Spinal cord (tissue), 10 donors: Measurements from ENCODE around the gene UPP2. TPM values are rescaled to one million over a fixed set of nuclear protein-coding genes. Genes with fewer than 3 reads are reported as not detected.

Source experiments
- DNase-seq, 6 donors: peaks; one replicate each; pipeline versions ENCODE4 v3.0.0 to v3.0.0-alpha.2; 2013 to 2015; ENCODE audit warnings: low spot score in 6 of 6, low read depth in 4 of 6
- H3K27ac ChIP-seq: one replicate; pipeline ENCODE4 v1.5.1; 2013; ENCODE audit warnings: low read depth, low read length, control low read depth
- H3K27me3 ChIP-seq: one replicate; pipeline ENCODE4 v1.6.1; 2013; ENCODE audit warnings: low read length; ENCODE audit not compliant: control insufficient read depth, insufficient read depth
- H3K36me3 ChIP-seq: one replicate; pipeline ENCODE4 v1.6.1; 2013; ENCODE audit warnings: low read length; ENCODE audit not compliant: control insufficient read depth, insufficient read depth
- H3K4me1 ChIP-seq: one replicate; pipeline ENCODE4 v1.6.1; 2013; ENCODE audit warnings: low read length; ENCODE audit not compliant: control insufficient read depth, insufficient read depth
- H3K4me3 ChIP-seq: one replicate; pipeline ENCODE4 v1.5.1; 2013; ENCODE audit warnings: low read depth, low read length, control low read depth
- H3K9me3 ChIP-seq: one replicate; pipeline ENCODE4 v1.6.1; 2013; ENCODE audit warnings: low read length; ENCODE audit not compliant: control insufficient read depth, insufficient read depth
- WGBS: methylation state at CpG from one replicate; pipeline ENCODE4 v1.1.5; 2013; ENCODE audit warnings: missing lambda C conversion rate; ENCODE audit not compliant: insufficient coverage; 5-methylcytosine and 5-hydroxymethylcytosine counted together
- long read RNA-seq, 4 donors: transcript quantifications; one replicate each; lab custom pipeline, GENCODE V29; 2026
- polyA plus RNA-seq, 2 donors: library from polyadenylated mRNA; unstranded; fragments of 120-200 nt; gene quantifications; one replicate each; pipeline ENCODE4 v1.2.1, GENCODE V29; 2013; ENCODE audit not compliant: insufficient read length in 2 of 2
- total RNA-seq, 2 donors: library from RNA; depleted of rRNA in 1 of 2; stranded (reverse); fragments of 120-200 nt in 1 of 2; fragments of >200 nt in 1 of 2; gene quantifications; one replicate each; pipeline versions ENCODE4 v1.2.3 to v1.2.4, GENCODE V29; 2013 to 2014
- donor health status: healthy.

The UPP2 gene
- 1 to 10 TPM in 1 of 2 donors, under 1 TPM in 1; 0.55 to 1.4 TPM for total RNA-seq
- 1 to 10 TPM; 1.2 to 1.5 TPM for polyA plus RNA-seq
- long read RNA-seq, donor 1: 0 reads
- long read RNA-seq, donor 2: 0 reads
- long read RNA-seq, donor 3: 0 reads
- long read RNA-seq, donor 4: 0 reads

GRCh38 chr2:158101384-158101926 is at the start of gene UPP2:
Gene UPP2 (plus strand): TSS chr2:158101876. CDS start chr2:158102064, 188 bp downstream.
- Histone ChIP-seq H3K36me3 (no peaks in the 10 kb centered on the region), H3K4me3 (no peak within 1 kb of the TSS), H3K4me1 (no peaks in the 10 kb centered on the region), H3K9me3 (no peaks in the 10 kb centered on the region), H3K27ac (no peak within 1 kb of the TSS), H3K27me3 (no peaks in the 10 kb centered on the region)
- no peak for DNase-seq
- 100% methylated on average over 2 of the region's 3 CpGs for WGBS

DNA sequence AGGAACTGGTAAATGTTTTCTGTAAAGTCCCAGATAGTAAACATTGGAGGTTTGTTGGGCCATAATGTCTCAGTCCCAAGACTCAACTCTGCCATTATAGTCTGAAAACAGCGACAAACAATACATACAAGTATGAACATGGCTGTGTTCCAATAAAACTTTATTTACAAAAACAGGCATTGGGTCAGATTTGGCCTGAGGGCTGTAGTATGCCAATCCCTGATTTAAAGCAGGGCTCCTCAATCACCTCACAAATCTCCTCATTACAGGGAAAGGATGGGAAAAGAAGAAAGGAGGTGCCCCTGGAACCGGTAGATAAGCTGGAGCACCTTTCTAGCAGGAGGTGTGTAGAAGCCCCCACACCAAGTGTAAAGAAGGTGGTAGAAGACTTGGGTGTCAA is 48.9 kb upstream of the UPP2 start:
- Histone ChIP-seq H3K27ac (no peak overlapping the region), H3K36me3 (no peaks in the 10 kb centered on the region), H3K27me3 (no peaks in the 10 kb centered on the region), H3K4me3 (no peak overlapping the region), H3K4me1 (no peaks in the 10 kb centered on the region), H3K9me3 (no peaks in the 10 kb centered on the region)
- WGBS: no CpG with 5 or more reads among the region's 2 CpGs
- no peak for DNase-seq

DNA sequence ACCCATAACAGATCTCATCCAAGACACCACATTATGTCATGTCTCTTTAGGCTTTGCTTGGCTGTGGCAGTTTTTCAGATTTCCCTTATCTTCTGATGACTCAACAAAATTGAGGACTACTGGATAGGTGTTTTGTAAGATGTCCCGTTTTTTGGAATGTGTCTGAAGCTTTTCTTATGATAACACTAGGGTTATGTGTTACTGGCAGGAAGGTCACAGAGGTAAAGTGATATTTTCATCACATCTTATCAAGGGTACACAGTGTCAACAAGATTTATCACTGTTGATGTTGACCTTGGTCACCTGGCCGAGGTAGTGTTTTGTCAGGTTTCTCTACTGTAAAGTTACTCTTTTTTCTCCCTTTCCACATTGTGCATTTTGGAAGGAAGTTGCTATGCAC is 44.8 kb upstream of the UPP2 start:
- no peak for DNase-seq
- Histone ChIP-seq H3K36me3 (no peaks in the 10 kb centered on the region), H3K27ac (no peak overlapping the region), H3K9me3 (no peaks in the 10 kb centered on the region), H3K4me1 (no peaks in the 10 kb centered on the region), H3K27me3 (no peaks in the 10 kb centered on the region), H3K4me3 (no peak overlapping the region)
- no CpG with 5 or more reads among the region's 2 CpGs for WGBS

- Histone ChIP-seq H3K9me3 (no peaks in the 10 kb centered on the region), H3K4me1 (no peaks in the 10 kb centered on the region), H3K27ac (no peak overlapping the region), H3K27me3 (no peaks in the 10 kb centered on the region), H3K36me3 (no peaks in the 10 kb centered on the region), H3K4me3 (no peak overlapping the region)
- no peak for DNase-seq
- 94% methylated on average over 2 of the region's 2 CpGs for WGBS
Measured at GRCh38 chr2:158060160-158060834, 41.4 kb upstream of the UPP2 start.

GRCh38 chr2:158060835-158061435 is 40.7 kb upstream of the UPP2 start:
- H3K36me3 ChIP-seq: no peaks in the 10 kb centered on the region
- no CpG with 5 or more reads among the region's 5 CpGs for WGBS
- H3K4me1 ChIP-seq: no peaks in the 10 kb centered on the region
- no peak overlapping the region for H3K27ac ChIP-seq
- H3K4me3 ChIP-seq: no peak overlapping the region
- H3K27me3 ChIP-seq: no peaks in the 10 kb centered on the region
- H3K9me3 ChIP-seq: no peaks in the 10 kb centered on the region
- DNase-seq: no peak

DNA sequence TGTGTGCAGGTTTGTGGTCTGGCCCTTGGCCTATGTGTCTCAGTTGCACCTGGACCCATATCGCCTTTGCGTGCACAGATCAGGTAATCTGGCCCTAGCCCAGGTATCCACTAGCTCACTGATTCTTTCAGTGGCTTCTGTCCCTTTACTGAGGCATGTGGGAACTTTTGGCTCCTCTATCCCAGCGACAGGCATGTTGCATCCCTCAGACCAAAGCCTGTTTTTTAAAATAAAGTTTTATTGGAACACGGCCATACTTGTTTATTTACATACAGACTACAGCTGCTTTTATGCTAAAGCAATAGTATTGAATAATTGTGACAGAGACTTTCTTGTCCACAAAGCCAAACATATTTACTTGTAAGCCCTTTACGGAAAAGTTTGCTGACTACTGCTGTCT is 39.9 kb upstream of the UPP2 start:
- H3K27ac ChIP-seq: no peak overlapping the region
- no peaks in the 10 kb centered on the region for H3K4me1 ChIP-seq
- WGBS: 100% methylated on average over 2 of the region's 5 CpGs
- H3K36me3 ChIP-seq: no peaks in the 10 kb centered on the region
- no peak for DNase-seq
- no peaks in the 10 kb centered on the region for H3K27me3 ChIP-seq
- no peaks in the 10 kb centered on the region for H3K9me3 ChIP-seq
- no peak overlapping the region for H3K4me3 ChIP-seq

DNA sequence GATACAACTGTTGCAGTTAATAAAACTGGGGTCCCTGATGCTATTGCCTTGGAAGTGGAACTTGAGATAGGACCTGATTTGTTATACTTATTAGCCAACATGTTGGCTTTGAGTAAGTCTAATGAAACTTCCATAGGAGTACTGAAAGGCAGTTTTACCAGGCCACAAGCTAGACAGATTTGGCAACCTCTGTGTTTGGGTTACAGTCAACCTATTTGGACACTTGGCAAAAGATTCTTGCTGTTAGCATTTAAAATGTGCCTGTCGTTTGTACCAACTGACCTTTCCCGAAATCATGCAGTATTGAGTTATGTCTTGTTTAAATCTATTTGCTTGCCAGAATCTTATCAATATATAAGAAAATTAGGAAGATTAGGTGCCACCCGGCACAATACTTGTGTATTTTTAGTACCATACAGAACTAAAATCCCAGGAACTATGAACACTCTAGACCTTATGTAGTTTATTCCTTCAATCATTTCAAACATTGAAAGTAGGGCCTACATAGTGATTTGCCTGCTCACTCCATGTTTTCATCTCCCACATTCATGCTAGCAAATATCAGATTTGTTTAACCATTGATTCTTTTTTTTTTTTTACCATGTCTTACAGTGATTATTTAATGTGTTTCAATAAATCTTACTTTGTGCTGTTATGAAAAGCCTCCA is 35.5 kb upstream of the UPP2 start:
- no peak for DNase-seq
- no peaks in the 10 kb centered on the region for H3K9me3 ChIP-seq
- no peak overlapping the region for H3K27ac ChIP-seq
- H3K27me3 ChIP-seq: no peaks in the 10 kb centered on the region
- no peak overlapping the region for H3K4me3 ChIP-seq
- no peaks in the 10 kb centered on the region for H3K36me3 ChIP-seq
- no peaks in the 10 kb centered on the region for H3K4me1 ChIP-seq
- no CpG with 5 or more reads among the region's 3 CpGs for WGBS

GRCh38 chr2:158071018-158071417 is 30.7 kb upstream of the UPP2 start:
- Histone ChIP-seq H3K9me3 (no peaks in the 10 kb centered on the region), H3K4me1 (no peaks in the 10 kb centered on the region), H3K4me3 (no peak overlapping the region), H3K36me3 (no peaks in the 10 kb centered on the region), H3K27me3 (no peaks in the 10 kb centered on the region), H3K27ac (no peak overlapping the region)
- no peak for DNase-seq
- WGBS: 98% methylated on average over 5 of the region's 5 CpGs

DNA sequence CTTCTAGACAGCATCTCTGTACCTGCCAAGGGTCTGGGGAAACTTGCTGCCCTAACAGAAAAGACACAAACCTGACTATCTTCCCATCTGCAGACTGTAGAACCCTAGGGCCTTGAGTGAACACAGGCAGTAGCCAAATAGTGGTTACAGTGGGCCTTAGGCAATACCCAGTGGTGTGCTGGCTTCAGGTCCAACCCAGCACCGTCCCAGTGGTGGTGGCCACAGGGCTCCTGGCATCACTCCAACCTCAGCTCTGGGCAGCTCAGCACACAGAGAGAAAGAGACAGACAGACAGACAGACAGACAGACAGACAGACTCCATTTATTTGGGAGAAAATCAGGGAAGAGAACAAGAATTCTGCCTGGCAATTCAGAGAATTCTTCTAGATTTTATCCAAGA is 29.3 kb upstream of the UPP2 start:
- no peak overlapping the region for H3K27ac ChIP-seq
- no peaks in the 10 kb centered on the region for H3K4me1 ChIP-seq
- H3K4me3 ChIP-seq: no peak overlapping the region
- no peaks in the 10 kb centered on the region for H3K36me3 ChIP-seq
- WGBS: 60% methylated on average over 1 of the region's 1 CpG
- DNase-seq: no peak
- H3K27me3 ChIP-seq: no peaks in the 10 kb centered on the region
- no peaks in the 10 kb centered on the region for H3K9me3 ChIP-seq
